Liver (tissue), 9 donors: ENCODE results near the gene LYRM4. TPM values are rescaled to one million over a fixed set of nuclear protein-coding genes. Genes with fewer than 3 reads are reported as not detected.

Experiments used
- DNase-seq: peaks from one replicate; pipeline ENCODE4 v3.0.0-alpha.2; 2017; ENCODE audit warnings: low spot score
- H3K27ac ChIP-seq, 2 donors: one replicate each; pipeline ENCODE4 v1.7.0; 2013; ENCODE audit warnings: inconsistent platforms in 2 of 2, low read length in 2 of 2, control low read depth in 1 of 2, low read depth in 1 of 2, mild to moderate bottlenecking in 1 of 2
- H3K27me3 ChIP-seq, 4 donors: one replicate each; pipeline versions ENCODE4 v1.6.1 to v1.7.0; 2013; ENCODE audit warnings: low read length in 3 of 4, inconsistent platforms in 1 of 4, mild to moderate bottlenecking in 1 of 4, moderate library complexity in 1 of 4; ENCODE audit not compliant: control insufficient read depth in 4 of 4, insufficient read depth in 4 of 4
- H3K36me3 ChIP-seq, 4 donors: one replicate each; pipeline versions ENCODE4 v1.6.1 to v1.7.0; 2013; ENCODE audit warnings: low read length in 3 of 4, mild to moderate bottlenecking in 3 of 4, low read depth in 1 of 4, moderate library complexity in 1 of 4; ENCODE audit not compliant: control insufficient read depth in 4 of 4, insufficient read depth in 3 of 4
- H3K4me1 ChIP-seq, 4 donors: one replicate each; pipeline versions ENCODE4 v1.6.1 to v1.7.0; 2013; ENCODE audit warnings: low read length in 3 of 4, mild to moderate bottlenecking in 3 of 4, moderate library complexity in 1 of 4; ENCODE audit not compliant: control insufficient read depth in 4 of 4, insufficient read depth in 4 of 4
- H3K4me3 ChIP-seq, 3 donors: one replicate each; pipeline versions ENCODE4 v1.6.1 to v1.7.0; 2013; ENCODE audit warnings: low read length in 3 of 3, control low read depth in 1 of 3, low read depth in 1 of 3, mild to moderate bottlenecking in 1 of 3
- H3K9ac ChIP-seq, 2 donors: one replicate each; pipeline ENCODE4 v1.7.0; 2013; ENCODE audit warnings: low read length in 2 of 2, mild to moderate bottlenecking in 2 of 2, moderate library complexity in 2 of 2, control low read depth in 1 of 2, low read depth in 1 of 2
- H3K9me3 ChIP-seq, 4 donors: one replicate each; pipeline versions ENCODE4 v1.6.1 to v1.7.0; 2013; ENCODE audit warnings: low read length in 3 of 4; ENCODE audit not compliant: control insufficient read depth in 4 of 4
- EGR1 ChIP-seq, 2 donors: IDR thresholded peaks; 2 replicates each; pipeline ENCODE4 v1.6.1; 2016 to 2018; ENCODE audit warnings: antibody characterized with exemption in 2 of 2, low read depth in 2 of 2
- FOXA2 ChIP-seq: IDR thresholded peaks from 2 replicates; pipeline ENCODE4 v1.6.1; 2016; ENCODE audit warnings: antibody characterized with exemption
- GABPA ChIP-seq, 2 donors: IDR thresholded peaks in 1 of 2; conservative IDR thresholded peaks in 1 of 2; 2 replicates each; pipeline ENCODE4 v1.6.1; 2016; ENCODE audit warnings: antibody characterized with exemption in 2 of 2, mild to moderate bottlenecking in 1 of 2, moderate library complexity in 1 of 2
- HNF4A ChIP-seq, 2 donors: conservative IDR thresholded peaks; 2 replicates each; pipeline ENCODE4 v1.6.1; 2016; ENCODE audit warnings: antibody characterized with exemption in 2 of 2, mild to moderate bottlenecking in 2 of 2
- JUND ChIP-seq, 2 donors: IDR thresholded peaks; 2 replicates each; pipeline ENCODE4 v1.6.1; 2016; ENCODE audit warnings: antibody characterized with exemption in 2 of 2
- NR2F2 ChIP-seq: IDR thresholded peaks from 2 replicates; pipeline ENCODE4 v1.6.1; 2016; ENCODE audit warnings: antibody characterized with exemption
- REST ChIP-seq: IDR thresholded peaks from 2 replicates; pipeline ENCODE4 v1.6.1; 2016; ENCODE audit warnings: antibody characterized with exemption, mild to moderate bottlenecking
- RXRA ChIP-seq, 2 donors: IDR thresholded peaks; 2 replicates each; pipeline ENCODE4 v1.6.1; 2017 to 2018; ENCODE audit warnings: antibody characterized with exemption in 2 of 2, mild to moderate bottlenecking in 1 of 2
- SP1 ChIP-seq: IDR thresholded peaks from 2 replicates; pipeline ENCODE4 v1.6.1; 2018; ENCODE audit warnings: antibody characterized with exemption, mild to moderate bottlenecking
- ZBTB33 ChIP-seq: IDR thresholded peaks from 2 replicates; pipeline ENCODE4 v1.6.1; 2016; ENCODE audit warnings: antibody characterized with exemption
- WGBS: extraction: QIAGEN DNeasy Blood & Tissue Kit; methylation state at CpG from one replicate; pipeline ENCODE4 v1.1.7; 2013; 5-methylcytosine and 5-hydroxymethylcytosine counted together
- polyA plus RNA-seq, 2 donors: library from polyadenylated mRNA; stranded (reverse) in 1 of 2; unstranded in 1 of 2; fragments of 200-250 nt in 1 of 2; fragments of >200 nt in 1 of 2; fragmentation: Nextera tagmentation in 1 of 2; extraction: Ambion mirVana in 1 of 2; gene quantifications; one replicate each; pipeline versions ENCODE4 v1.2.1 to v1.2.3, GENCODE V29; 2013 to 2015
- total RNA-seq, 2 donors: library from RNA; depleted of rRNA; stranded (reverse); fragments of >200 nt; gene quantifications; one replicate each; pipeline ENCODE4 v1.2.3, GENCODE V29; 2014
- donor health status: healthy.
- donor health status: healthy.
- donor health status: healthy.
- donor health status: healthy.
- donor health status: healthy.

The LYRM4 gene
- total and polyA plus RNA-seq, 4 donors: 4.4 to 13.1 (median 6.5) TPM

- no peaks in the 10 kb centered on the region for H3K9me3 ChIP-seq
- H3K9ac ChIP-seq: no peak overlapping the region
- TF ChIP-seq ZBTB33 (no peak), EGR1 (IDR thresholded peaks at IDR 0.05; ENCODE audit: low read depth in 2 of 2) (no peak), NR2F2 (no peak)
- no peak for DNase-seq
- no peaks in the 10 kb centered on the region for H3K27me3 ChIP-seq
- H3K27ac ChIP-seq: no peak overlapping the region
- WGBS: 96% methylated on average over 3 of the region's 3 CpGs
- no peak overlapping the region for H3K4me3 ChIP-seq
- H3K36me3 ChIP-seq: no peaks in the 10 kb centered on the region
- H3K4me1 ChIP-seq: no peaks in the 10 kb centered on the region
Observed at GRCh38 chr6:5099537-5099936, 161.2 kb downstream of the LYRM4 start.

- Histone ChIP-seq H3K27ac (no peak overlapping the region), H3K4me3 (no peak overlapping the region), H3K27me3 (no peaks in the 10 kb centered on the region), H3K9me3 (no peaks in the 10 kb centered on the region), H3K36me3 (no peaks in the 10 kb centered on the region), H3K9ac (no peak overlapping the region), H3K4me1 (no peaks in the 10 kb centered on the region)
- WGBS: 92% methylated on average over 14 of the region's 14 CpGs
- DNase-seq: no peak
- no peak for TF ChIP-seq GABPA (IDR thresholded peaks at IDR 0.05 in 1 of 2, conservative IDR thresholded peaks at IDR 0.05 in 1 of 2)
- TF ChIP-seq SP1: no peak
- TF ChIP-seq FOXA2: no peak
- TF ChIP-seq JUND (IDR thresholded peaks at IDR 0.05): no peak
- TF ChIP-seq RXRA (IDR thresholded peaks at IDR 0.05): no peak
- no peak for TF ChIP-seq HNF4A (conservative IDR thresholded peaks at IDR 0.05)
Observed at GRCh38 chr6:5098501-5099270, 162.1 kb downstream of the LYRM4 start.

GRCh38 chr6:5096482-5096881, 164.3 kb downstream of the LYRM4 start:
- H3K27me3 ChIP-seq: no peaks in the 10 kb centered on the region
- DNase-seq: no peak
- H3K9ac ChIP-seq: no peak overlapping the region
- no peak overlapping the region for H3K4me3 ChIP-seq
- WGBS: 81% methylated on average over 2 of the region's 2 CpGs
- H3K4me1 ChIP-seq: no peaks in the 10 kb centered on the region
- no peaks in the 10 kb centered on the region for H3K36me3 ChIP-seq
- no peak overlapping the region for H3K27ac ChIP-seq
- no peaks in the 10 kb centered on the region for H3K9me3 ChIP-seq
- no peak for TF ChIP-seq REST
